GM03348 (cell line): ENCODE results near the gene MFSD8.
"Not testable (repeated sequence)": the region's sequence is repeated elsewhere in the genome, so short reads cannot be mapped to it uniquely, and the experiment has no call there.

Experiments
- DNase-seq: peaks from one replicate; pipeline ENCODE4 v3.0.0; 2012; ENCODE audit warnings: low spot score

Gene MFSD8, protein sequence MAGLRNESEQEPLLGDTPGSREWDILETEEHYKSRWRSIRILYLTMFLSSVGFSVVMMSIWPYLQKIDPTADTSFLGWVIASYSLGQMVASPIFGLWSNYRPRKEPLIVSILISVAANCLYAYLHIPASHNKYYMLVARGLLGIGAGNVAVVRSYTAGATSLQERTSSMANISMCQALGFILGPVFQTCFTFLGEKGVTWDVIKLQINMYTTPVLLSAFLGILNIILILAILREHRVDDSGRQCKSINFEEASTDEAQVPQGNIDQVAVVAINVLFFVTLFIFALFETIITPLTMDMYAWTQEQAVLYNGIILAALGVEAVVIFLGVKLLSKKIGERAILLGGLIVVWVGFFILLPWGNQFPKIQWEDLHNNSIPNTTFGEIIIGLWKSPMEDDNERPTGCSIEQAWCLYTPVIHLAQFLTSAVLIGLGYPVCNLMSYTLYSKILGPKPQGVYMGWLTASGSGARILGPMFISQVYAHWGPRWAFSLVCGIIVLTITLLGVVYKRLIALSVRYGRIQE

DNA sequence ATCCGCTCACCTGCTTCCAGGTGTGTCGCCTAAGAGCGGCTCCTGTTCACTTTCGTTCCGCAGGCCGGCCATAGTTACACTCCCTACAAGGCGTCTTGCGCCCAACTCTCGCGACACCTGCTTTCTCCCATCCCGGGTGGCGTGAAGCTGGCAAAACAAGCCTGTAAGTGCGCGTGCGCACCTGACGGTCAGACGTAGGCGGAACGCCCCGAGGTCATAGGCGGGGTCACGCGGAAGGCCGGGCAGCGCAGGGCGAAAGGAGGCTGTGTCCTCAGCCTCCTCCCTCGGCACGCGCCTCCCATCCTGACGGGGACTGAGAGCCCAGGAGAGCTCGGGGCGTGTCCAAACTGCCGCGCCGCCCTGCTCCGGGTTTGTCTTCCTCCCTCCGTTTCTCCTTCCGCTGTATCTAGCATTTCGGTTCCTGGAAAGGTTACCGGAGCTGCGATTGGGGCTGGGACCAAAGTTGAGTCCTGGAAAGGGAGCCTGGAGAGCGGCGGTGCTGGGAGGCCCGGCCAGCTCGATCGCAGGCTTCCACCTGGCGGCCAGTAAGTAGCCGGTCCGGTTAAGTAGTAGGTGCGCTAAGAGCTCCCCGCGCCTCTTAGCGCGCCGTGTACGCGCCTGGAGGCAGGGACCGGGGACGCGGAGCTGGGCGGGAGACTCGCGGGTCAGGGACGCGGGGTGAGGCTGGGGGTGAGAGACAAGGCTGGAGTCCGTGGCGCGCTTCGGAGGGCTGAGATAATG, at the start of gene MFSD8, which contains the start of gene ABHD18:
Gene MFSD8, minus strand, starts transcription at position 112 of the 741 bp plus-strand sequence. Its CDS starts 40 bp downstream, at position 72.
Gene ABHD18, plus strand, starts transcription at position 345 of the 741 bp plus-strand sequence. CDS start 17,550 bp downstream, outside the sequence.
- peak; percentile 97 for DNase-seq

DNA sequence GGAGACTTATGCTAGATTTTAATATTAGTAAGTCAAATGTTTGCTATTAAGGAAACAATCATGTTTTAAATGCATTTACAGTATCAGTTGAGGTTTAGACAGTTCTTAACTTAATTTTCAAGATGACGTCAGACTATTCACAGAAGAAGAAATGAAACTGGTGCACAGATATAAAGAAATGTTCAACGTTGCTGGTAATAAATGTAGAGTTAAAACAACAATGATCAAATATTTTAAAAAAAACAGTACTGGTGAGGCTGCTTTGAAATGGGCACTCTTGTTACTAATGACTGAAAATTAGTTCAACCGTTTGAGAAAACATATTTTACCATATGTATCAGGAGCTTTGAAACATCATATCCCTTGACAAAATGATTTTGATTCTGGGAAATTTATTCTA, 44.5 kb upstream of the MFSD8 start:
- DNase-seq = no peak

DNA sequence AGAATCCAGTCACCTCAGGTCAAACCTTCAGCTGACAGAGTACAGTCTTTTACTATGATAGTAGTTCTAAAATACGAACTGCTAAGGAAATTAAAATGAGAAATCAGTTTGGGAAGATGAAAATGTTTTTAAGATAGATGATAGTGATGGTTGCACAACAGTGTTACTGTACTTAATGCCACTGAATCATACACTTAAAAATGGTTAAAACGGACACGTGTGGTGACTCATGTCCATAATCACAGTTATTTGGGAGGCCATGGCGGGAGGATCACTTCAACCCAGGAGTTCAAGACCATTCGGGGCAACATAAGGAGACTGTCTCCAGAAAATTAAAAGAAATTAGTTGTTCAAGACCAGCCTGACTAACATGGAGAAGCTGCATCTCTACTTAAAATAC, 41.6 kb upstream of the MFSD8 start:
- no peak for DNase-seq

DNA sequence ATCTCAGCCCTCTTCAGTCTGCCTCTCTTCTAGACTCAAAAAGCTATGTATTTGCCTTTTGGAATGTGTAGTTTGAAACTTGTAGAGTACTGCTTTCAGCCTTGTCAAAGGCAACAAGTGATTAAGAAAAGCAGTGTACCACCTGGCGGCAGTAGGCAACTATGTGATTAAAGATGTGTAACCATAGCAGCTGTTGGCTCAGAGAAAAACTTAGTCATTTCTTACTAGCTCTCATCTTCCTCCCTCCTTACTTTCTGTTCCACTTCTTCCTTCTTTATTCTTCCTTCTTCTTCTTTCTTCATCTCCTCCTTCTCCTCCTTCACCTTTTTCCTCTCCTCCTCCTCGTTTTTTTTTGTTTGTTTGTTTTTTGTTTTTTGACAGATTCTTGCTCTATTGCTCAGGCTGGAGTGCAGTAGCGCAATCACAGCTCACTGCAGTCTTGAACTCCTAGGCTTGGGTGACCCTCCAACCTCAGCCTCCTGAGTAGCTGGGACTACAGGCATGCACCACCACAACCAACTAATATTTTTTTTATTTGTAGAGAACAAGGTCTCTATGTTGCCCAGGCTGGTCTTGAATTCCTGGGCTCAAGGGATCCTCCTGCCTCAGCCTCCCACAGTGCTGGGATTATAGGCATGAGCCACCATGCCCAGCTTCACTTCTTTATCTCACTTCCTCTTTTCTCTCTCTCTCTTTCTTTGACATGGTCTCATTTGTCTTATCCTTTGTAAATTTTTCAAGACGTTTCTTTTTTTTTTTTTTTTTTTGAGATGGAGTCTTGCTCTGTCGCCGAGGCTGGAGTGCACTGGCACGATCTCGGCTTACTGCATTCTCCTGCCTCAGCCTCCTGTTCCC, 32.8 kb upstream of the MFSD8 start:
- DNase-seq = peak; percentile 6

DNA sequence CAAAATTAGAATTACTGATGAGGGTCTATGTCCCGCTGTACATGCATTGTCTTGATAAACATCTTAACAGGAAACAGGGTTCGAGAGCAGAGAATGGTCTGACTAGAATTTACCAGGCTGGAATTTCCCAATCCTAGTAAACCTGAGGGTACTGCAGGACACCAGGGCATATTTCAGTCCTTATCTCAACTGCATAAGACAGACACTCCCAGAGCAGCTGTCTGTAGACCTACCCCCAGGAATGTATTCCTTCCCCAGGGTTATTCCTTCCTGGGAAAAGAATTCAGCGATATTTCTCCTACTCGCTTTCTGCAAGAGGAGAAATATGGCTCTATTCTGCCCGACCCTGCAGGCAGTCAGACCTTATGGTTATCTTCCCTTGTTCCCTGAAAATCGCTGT, 31.5 kb upstream of the MFSD8 start:
- not testable (repeated sequence) for DNase-seq

DNA sequence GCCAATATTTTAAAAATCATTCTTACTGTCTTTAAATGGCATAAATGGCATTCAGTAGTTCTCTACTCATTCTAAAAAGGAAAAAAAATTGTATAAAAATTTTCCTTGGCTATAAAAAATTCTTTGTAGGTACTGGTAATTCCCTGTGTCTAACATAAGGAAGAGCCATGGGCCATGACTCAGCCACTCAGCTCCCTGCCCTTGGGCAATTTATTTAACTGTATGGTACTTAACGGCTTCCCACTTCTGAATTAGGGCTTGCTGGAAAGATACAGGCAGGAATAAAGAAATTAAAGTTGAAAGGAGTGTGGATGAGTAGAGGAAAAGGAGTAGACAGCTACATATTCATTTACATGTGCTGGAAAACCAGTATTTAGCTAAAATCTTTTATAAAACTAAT, 30.8 kb upstream of the MFSD8 start:
- peak; percentile 9 for DNase-seq

DNA sequence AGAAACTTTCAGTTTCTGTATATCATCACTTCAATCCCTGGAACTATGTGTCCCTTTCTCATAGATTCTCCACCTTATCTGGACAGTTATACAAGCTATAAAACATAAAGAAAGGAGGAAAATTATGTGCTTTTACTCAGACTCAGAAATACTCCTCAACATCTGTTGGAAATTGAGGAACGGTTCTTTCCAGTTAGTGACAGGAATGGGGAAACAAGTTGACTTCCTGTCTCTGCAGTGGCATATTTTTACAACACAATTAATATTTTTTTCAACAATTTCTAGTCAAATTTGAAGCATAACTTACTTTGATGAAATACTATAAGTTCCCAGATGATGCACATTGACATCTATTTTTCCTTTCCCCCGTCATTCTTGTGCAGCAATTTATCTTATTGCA, 28.2 kb upstream of the MFSD8 start:
- DNase-seq = no peak

DNA sequence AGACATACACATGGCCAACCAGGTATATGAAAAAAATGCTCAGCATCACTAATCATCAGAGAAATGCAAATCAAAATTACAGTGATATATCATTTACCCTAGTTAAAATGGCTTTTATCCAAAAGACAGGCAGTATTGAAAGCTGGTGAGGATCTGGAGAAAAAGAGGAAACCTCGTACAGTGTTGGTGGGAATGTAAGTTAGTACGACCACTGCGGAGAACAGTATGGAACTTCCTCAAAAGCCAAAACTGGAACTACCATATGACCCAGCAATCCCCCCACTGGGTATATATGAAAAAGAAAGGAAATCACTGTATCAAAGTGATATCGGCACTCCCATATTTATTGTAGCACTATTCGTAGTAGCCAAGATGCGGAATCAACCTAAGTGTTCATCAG, 23.7 kb upstream of the MFSD8 start:
- DNase-seq = no peak

DNA sequence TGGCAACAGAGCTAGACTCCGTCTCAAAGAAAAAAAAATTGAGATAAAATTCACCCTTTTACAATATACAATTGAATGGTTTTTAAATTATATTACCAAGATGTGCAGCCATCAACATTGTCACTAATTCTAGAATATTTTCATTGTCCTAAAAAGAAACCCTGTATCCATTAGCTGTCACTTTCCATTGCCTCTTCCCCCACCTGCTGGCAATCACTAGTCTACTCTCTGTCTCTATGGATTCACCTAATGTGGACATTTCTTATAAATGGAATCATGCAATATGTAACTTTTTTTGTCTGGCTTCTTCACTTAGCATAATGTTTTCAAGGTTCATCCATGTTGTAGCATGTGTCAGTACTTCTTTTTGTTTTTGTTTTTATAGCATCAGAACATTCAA, 21.0 kb upstream of the MFSD8 start:
- no peak for DNase-seq

DNA sequence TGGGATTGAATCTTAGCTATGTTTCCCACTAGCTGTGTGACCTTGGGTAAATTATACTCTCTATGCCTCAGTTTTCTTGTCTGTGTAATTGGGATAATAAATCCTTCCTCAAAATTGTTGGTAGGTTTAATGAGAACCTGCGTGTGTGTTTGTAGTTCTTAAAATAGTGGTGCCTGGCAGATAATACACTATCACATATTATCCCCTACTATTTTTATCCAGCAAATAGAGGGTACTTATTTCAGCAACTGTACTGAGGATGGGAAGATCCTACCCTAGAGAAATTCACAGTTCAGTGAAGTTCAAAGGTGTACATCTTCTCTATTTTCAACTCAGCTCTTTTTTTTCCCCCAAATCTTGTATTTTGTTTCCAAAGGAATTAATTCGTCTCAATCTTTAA, 17.5 kb upstream of the MFSD8 start:
- no peak for DNase-seq

DNA sequence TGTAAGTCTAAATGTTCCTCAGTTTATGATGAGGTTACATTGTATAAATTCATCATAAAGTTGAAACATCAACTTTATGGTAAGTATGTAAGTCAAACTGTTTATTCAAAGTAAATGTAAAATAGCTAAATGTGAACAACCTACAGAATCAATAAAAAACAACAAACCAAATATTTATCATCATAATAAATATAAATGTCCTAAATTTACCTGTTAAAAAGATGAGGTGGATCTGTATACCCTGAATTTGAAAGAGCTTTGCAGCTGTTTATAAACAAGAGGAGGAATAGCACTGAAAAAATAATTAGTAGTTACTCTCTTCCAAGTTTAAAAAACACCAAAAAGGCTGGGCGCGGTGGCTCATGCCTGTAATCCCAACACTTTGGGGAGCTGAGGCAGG, 14.0 kb upstream of the MFSD8 start:
- DNase-seq = no peak

DNA sequence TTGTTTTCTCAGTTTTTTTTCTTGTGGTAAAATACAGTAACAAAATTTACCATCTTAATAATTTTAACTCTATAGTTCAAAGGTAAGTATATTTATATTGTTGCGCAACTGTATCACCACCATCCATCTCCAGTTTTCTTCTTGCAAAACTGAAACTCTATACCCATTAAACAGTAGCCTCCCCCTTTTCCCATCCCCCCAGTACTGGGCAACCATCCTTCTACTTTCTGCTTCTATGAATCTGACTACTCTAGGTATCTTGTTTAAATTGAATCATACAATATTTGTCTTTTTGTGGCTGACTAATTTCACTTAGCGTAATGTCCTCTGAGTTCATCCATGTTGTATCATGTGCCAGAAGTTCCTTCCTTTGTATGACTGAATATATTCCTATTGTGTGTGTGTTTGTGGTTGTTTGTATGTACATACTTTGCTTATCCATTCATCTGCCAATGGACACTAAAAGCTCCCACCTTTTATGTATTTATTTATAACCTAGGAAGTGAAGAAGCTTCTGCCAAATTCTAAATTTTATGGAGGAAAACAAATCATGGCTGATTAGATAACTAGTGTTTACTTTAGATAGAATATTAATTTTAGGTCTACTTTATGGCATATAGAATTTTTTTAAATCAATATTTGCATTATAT, 10.3 kb upstream of the MFSD8 start:
- no peak for DNase-seq

DNA sequence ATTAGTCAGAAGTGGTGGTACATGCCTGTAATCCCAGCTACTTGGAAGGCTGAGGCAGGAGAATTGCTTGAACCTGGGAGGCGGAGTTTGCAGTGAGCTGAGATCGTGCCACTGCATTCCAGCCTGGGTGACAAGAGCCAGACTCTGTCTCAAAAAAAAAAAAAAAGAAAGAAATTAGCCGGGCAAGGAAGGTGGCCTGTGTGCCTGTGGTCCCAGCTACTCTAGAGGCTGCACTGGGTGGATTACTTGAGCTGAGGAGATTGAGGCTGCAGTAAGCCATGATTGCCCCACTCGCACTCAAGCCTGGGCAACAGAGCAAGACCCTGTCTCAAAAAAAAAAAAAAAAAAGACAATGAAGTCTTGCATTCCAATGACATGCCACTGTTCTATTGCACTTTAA, 6.0 kb upstream of the MFSD8 start:
- DNase-seq = not testable (repeated sequence)

DNA sequence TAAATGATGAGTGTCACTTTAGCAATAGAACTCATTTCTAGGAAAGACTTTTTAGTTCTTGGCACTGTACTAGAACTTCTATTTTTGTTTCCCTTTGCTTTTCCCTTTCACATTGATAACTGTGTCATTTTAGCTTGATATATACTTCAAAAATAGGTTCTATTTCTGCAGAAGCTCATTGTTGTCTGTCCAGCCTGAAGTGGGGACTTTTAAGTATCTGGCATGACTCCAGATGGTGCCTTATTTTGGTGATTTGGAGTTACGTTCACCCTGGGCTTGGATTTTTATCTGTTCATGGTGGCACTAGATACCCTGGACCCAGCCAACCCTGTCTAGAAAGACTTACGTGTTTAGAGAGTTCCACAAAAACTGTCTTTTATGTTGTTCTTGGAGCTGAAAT, 3.6 kb upstream of the MFSD8 start:
- no peak for DNase-seq

DNA sequence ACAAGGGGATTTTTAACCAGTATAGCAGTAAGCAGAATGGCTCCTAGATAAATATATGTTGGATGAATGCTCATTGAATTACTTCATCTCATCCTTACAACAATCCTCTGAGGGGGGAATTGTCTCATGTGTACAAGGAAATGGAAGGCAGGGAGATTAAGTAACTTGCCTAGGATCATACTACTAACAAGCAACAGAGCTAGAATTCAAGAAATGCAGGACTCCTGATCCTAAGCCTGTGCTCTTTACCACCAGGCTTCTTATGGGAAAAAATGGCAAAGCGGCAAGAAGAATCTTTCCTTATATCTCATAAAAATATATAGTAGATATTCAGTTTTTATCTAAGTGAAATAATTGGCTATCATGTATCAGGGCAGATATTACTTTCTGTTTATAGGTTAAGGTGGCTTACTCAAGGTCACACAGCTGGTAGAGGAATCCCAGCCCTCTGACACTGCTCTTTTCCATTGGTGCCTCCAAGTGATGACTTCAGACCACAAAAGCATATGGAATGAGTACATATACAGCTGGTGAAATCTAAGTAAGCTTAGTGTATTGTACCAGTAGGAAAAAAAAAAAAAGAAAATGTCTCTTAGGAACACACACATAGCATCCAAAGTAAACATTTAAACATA, 2.3 kb upstream of the MFSD8 start:
- DNase-seq = no peak

DNA sequence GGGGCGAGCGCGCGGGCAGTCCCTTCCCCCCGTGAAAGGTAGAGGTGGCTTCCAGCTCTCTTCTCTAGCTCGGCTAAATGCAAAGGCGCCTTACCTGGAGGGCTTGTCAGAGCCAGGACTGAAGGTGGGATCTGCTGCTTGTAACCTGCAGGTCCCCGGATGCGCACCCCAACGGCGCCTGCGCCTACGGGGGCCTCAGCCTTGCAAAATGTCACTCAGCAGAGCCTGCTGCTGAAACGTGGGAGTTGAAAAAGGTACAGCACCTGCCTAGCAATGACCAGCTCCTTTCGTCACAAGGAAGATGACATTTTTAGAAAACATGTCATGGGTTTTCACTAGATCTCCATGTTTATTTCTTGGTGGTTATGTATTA, 816 bp upstream of the MFSD8 start:
- peak; percentile 35 for DNase-seq

DNA sequence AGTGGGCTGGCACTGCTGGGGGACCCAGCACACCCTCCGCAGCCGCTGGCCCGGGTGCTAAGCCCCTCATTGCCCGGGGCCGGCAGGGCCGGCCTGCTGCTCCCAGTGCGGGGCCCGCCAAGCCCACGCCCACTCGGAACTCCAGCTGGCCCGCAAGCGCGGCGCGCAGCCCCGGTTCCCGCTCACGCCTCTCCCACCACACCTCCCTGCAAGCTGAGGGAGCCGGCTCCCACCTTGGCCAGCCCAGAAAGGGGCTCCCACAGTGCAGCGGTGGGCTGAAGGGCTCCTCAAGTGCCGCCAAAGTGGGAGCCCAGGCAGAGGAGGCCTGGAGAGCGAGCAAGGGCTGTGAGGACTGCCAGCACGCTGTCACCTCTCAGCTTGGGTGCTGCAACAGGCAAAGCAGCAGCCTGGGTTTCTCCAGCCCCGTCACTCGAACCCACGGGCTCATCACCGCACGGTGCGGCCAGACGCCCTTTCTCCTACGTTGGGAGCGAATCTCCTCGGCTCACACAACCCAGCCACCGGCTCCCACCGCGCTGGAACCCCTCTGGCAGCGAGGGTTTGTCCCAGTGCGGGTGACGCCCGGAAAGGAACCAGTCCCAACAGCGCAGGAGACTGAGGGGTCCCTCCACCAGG, 429 bp downstream of the MFSD8 start:
- not testable (repeated sequence) for DNase-seq

DNA sequence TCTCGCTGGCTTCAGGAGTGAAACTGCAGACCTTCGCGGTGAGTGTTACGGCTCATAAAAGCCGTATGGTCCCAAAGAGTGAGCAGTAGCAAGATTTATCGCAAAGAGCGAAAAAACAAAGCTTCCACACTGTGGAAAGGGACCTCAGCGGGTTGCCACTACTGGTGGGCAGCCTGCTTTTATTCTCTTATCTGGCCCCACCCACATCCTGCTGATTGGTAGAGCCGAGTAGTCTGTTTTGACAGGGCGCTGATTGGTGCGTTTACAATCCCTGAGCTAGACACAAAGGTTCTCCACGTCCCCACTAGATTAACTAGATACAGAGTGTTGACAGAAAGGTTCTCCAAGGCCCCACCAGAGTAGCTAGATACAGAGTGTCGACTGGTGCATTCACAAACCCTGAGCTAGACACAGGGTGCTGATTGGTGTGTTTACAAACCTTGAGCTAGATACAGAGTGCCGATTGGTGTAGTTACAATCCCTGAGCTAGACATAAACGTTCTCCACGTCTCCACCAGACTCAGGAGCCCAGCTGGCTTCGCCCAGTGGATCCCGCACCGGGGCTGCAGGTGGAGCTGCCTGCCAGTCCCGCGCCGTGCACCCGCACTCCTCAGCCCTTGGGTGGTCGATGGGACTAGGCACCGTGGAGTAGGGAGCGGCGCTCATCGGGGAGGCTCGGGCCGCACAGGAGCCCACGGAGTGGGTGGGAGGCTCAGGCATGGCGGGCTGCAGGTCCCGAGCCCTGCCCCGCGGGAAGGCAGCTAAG, 1.2 kb downstream of the MFSD8 start:
- not testable (repeated sequence) for DNase-seq

DNA sequence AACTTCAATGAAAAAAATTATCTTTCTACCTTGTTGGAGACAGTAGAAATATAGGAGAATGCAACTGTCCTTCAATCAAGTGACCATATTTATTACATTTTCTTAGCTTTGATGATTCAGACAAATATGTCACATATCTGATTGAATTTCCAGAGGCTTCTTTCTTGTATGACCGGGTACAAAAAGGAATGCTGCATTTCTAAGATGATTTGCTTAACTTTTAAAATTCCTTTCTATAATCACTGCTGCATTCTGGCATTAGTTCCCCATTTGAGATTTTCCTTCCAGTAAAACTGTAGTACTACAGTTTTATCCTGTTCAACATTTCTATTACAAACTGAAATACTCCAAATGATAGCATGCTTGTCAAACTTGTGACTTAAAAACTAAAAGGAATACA, 5.2 kb downstream of the MFSD8 start:
- DNase-seq = peak; percentile 5

DNA sequence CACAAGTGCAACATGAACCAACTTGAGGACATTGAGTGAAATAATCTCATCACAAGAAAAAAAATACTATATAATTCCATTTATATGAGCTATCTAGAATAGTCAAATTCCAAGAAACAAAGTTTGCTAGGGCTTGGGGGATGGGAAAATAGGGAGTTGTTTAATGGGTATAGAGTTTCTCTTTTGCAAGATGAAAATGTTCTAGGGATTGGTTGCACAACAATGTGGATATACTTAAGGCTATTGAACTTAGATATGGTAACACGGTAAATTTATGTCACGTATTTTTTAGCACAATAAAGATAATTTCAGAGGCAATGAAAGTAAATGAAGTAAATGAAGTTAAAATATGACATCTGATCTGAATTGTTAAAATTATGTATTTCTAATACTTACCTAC, 7.9 kb downstream of the MFSD8 start:
- DNase-seq = no peak
